Testis (tissue), 3 donors: ENCODE measurements around the gene FYTTD1. TPM values are rescaled to one million over a fixed set of nuclear protein-coding genes. Genes with fewer than 3 reads are reported as not detected.
A peak's percentile ranks its signal among the peaks of the same experiment; 100 is the strongest.
"Not testable (repeated sequence)": the region's sequence is repeated elsewhere in the genome, so short reads cannot be mapped to it uniquely, and the experiment has no call there.

Experiments
- DNase-seq: peaks from one replicate; pipeline ENCODE4 v3.0.0-alpha.2; 2019
- H3K27ac ChIP-seq, 2 donors: fragments of 200-600 bp; sonication (generic); one replicate each; pipeline ENCODE4 v1.5.1; 2019
- H3K27me3 ChIP-seq: fragments of 200-600 bp; sonication (generic); one replicate; pipeline ENCODE4 v1.5.1; 2019
- H3K36me3 ChIP-seq: fragments of 200-600 bp; sonication (generic); one replicate; pipeline ENCODE4 v1.5.1; 2017; ENCODE audit warnings: low read depth; ENCODE audit errors: missing control alignments
- H3K4me1 ChIP-seq: fragments of 200-600 bp; sonication (generic); one replicate; pipeline ENCODE4 v1.5.1; 2019
- H3K4me3 ChIP-seq, 2 donors: fragments of 200-600 bp; sonication (generic); one replicate each; pipeline ENCODE4 v1.5.1; 2017 to 2019
- H3K9me3 ChIP-seq: fragments of 200-600 bp; sonication (generic); one replicate; pipeline ENCODE4 v1.5.1; 2017
- CTCF ChIP-seq, 3 experiments: fragments of 450-650 bp in 2 of 3; fragments of 200-600 bp in 1 of 3; sonication (generic) in 1 of 3; IDR thresholded peaks; one replicate each; pipeline ENCODE4 v1.5.1; 2016 to 2019; ENCODE audit warnings: antibody characterized with exemption in 3 of 3, mild to moderate bottlenecking in 2 of 3, moderate library complexity in 1 of 3
- POLR2A ChIP-seq: fragments of 450-650 bp; IDR thresholded peaks from one replicate; pipeline ENCODE4 v1.6.1; 2017; ENCODE audit warnings: antibody characterized with exemption, mild to moderate bottlenecking, moderate library complexity
- WGBS, 2 donors: methylation state at CpG; one replicate each; pipeline ENCODE4 v1.1.5; 2018; 5-methylcytosine and 5-hydroxymethylcytosine counted together
- intact Hi-C: fragments of 100-400 bp; cut with DNase I; formaldehyde crosslinking; loops from one replicate; pipeline ENCODE4 v1.15.1; 2023; ENCODE audit warnings: low total_unique reads
- polyA plus RNA-seq: library from polyadenylated mRNA; stranded (reverse); fragments of 350-450 nt; fragmentation: Illumina TruSeq; extraction: RNeasy Lipid Tissue Mini Kit (QIAGEN cat#74804); gene quantifications from one replicate; pipeline ENCODE4 v1.2.3, GENCODE V29; 2014; ENCODE audit warnings: low read depth, low replicate concordance; ENCODE audit not compliant: insufficient read depth
- total RNA-seq, 2 donors: library from RNA; depleted of rRNA; stranded (reverse); fragments of >200 nt; gene quantifications; one replicate each; pipeline ENCODE4 v1.2.3, GENCODE V29; 2016

Gene FYTTD1
- total and polyA plus RNA-seq, 3 donors from 2014 or later: 79.5 to 83.6 (median 80.5) TPM

GRCh38 chr3:197709135-197709534 is 40.5 kb upstream of the FYTTD1 start:
- no peak for TF ChIP-seq POLR2A
- H3K27ac ChIP-seq: no peak overlapping the region
- no peak overlapping the region for H3K4me3 ChIP-seq
- intact Hi-C loops: no loop called here
- H3K9me3 ChIP-seq: no peaks in the 10 kb centered on the region
- H3K36me3 ChIP-seq: no peaks in the 10 kb centered on the region
- no peaks in the 10 kb centered on the region for H3K27me3 ChIP-seq
- 94 to 97% methylated on average over 9 of the region's 9 CpGs for WGBS, 2 donors
- peaks cover 14% of the 10 kb centered on the region for H3K4me1 ChIP-seq
- no peak for DNase-seq

- DNase-seq, H3K4me3 ChIP-seq, intact Hi-C loops, H3K36me3 ChIP-seq, H3K27me3 ChIP-seq, H3K9me3 ChIP-seq: not testable (repeated sequence)
- WGBS, 2 donors: 95% methylated on average over 5 of the region's 5 CpGs
- H3K27ac ChIP-seq: peak overlapping the region in 1 of 2 donors; percentile 31
- peaks cover 18% of the 10 kb centered on the region for H3K4me1 ChIP-seq
Measured at GRCh38 chr3:197710965-197711364, 38.7 kb upstream of the FYTTD1 start.

GRCh38 chr3:197711973-197712707 is 37.5 kb upstream of the FYTTD1 start:
- no peaks in the 10 kb centered on the region for H3K9me3 ChIP-seq
- 27% methylated on average over 9 of the region's 9 CpGs for WGBS, 2 donors
- DNase-seq: peak; percentile 92

GRCh38 chr3:197713477-197713822 is 36.2 kb upstream of the FYTTD1 start:
- no peaks in the 10 kb centered on the region for H3K27me3 ChIP-seq
- no peak overlapping the region for H3K4me3 ChIP-seq
- WGBS, 2 donors: 67 to 76% methylated on average over 4 of the region's 4 CpGs
- no peaks in the 10 kb centered on the region for H3K9me3 ChIP-seq
- TF ChIP-seq POLR2A (no peak), CTCF (IDR thresholded peaks at IDR 0.05) (no peak)
- intact Hi-C loops: no loop called here
- H3K36me3 ChIP-seq: no peaks in the 10 kb centered on the region
- DNase-seq: no peak
- H3K27ac ChIP-seq: peak overlapping the region; percentile 80 to 87
- peaks cover 18% of the 10 kb centered on the region for H3K4me1 ChIP-seq

More at GRCh38 chr3:197711973-197712707, 37.5 kb upstream of the FYTTD1 start:
- no peaks in the 10 kb centered on the region for H3K27me3 ChIP-seq
- peaks cover 18% of the 10 kb centered on the region for H3K4me1 ChIP-seq
- H3K4me3 ChIP-seq: peak overlapping the region; percentile 3 to 18
- no peaks in the 10 kb centered on the region for H3K36me3 ChIP-seq
- peak overlapping the region; percentile 80 to 87 for H3K27ac ChIP-seq
- intact Hi-C loops: no loop called here
- no peak for TF ChIP-seq POLR2A
- no peak for TF ChIP-seq CTCF (IDR thresholded peaks at IDR 0.05)

GRCh38 chr3:197714251-197714650 is 35.4 kb upstream of the FYTTD1 start:
- Histone ChIP-seq H3K4me1 (peaks cover 18% of the 10 kb centered on the region), H3K27ac (peak overlapping the region; percentile 80 to 87), H3K27me3 (no peaks in the 10 kb centered on the region), H3K4me3 (no peak overlapping the region), H3K36me3 (no peaks in the 10 kb centered on the region), H3K9me3 (no peaks in the 10 kb centered on the region)
- WGBS, 2 donors: 94 to 95% methylated on average over 4 of the region's 4 CpGs
- no peak for TF ChIP-seq POLR2A
- no peak for DNase-seq
- intact Hi-C loops: no loop called here

- Histone ChIP-seq H3K36me3 (no peaks in the 10 kb centered on the region), H3K27ac (no peak overlapping the region), H3K27me3 (no peaks in the 10 kb centered on the region), H3K4me3 (no peak overlapping the region), H3K9me3 (no peaks in the 10 kb centered on the region), H3K4me1 (peaks cover 6% of the 10 kb centered on the region)
- no peak for TF ChIP-seq POLR2A
- TF ChIP-seq CTCF (IDR thresholded peaks at IDR 0.05): no peak
- intact Hi-C loops: no loop called here
- 83 to 95% methylated on average over 8 of the region's 8 CpGs for WGBS, 2 donors
- no peak for DNase-seq
Measured at GRCh38 chr3:197718891-197719290, 30.8 kb upstream of the FYTTD1 start.
